Left lung (tissue), 10 donors: ENCODE measurements around the gene BCOR. TPM values are rescaled to one million over a fixed set of nuclear protein-coding genes. Genes with fewer than 3 reads are reported as not detected.

Experiments
- ATAC-seq: fragments of 200-7000 bp; cut with Tn5 transposase; one replicate; pipeline ENCODE4 v1.9.1; 2020; ENCODE audit warnings: moderate library complexity
- DNase-seq, 4 donors: peaks; one replicate each; pipeline ENCODE4 v3.0.0-alpha.2; 2013 to 2020
- H3K27ac ChIP-seq, 2 donors: fragments of 200-600 bp; sonication (generic) in 1 of 2; one replicate each; pipeline versions ENCODE4 v1.5.0 to v1.8.0; 2020 to 2021
- H3K27me3 ChIP-seq, 2 donors: fragments of 200-600 bp; sonication (generic) in 1 of 2; one replicate each; pipeline versions ENCODE4 v1.5.0 to v1.8.0; 2020 to 2021
- H3K36me3 ChIP-seq, 2 donors: fragments of 200-600 bp; sonication (generic) in 1 of 2; one replicate each; pipeline versions ENCODE4 v1.5.0 to v1.8.0; 2020 to 2021
- H3K4me1 ChIP-seq, 2 donors: fragments of 200-600 bp; one replicate each; pipeline ENCODE4 v1.8.0; 2021
- H3K4me3 ChIP-seq, 2 donors: fragments of 200-600 bp; sonication (generic) in 1 of 2; one replicate each; pipeline versions ENCODE4 v1.5.0 to v1.8.0; 2020 to 2021; ENCODE audit warnings: mild to moderate bottlenecking in 1 of 2
- H3K9me3 ChIP-seq, 2 donors: fragments of 200-600 bp; sonication (generic) in 1 of 2; one replicate each; pipeline versions ENCODE4 v1.5.0 to v1.8.0; 2020 to 2021
- CTCF ChIP-seq, 2 donors: fragments of 200-600 bp; sonication (generic) in 1 of 2; IDR thresholded peaks; one replicate each; pipeline versions ENCODE4 v1.5.0 to v1.8.0; 2021; ENCODE audit warnings: antibody characterized with exemption in 2 of 2
- intact Hi-C, 2 donors: fragments of 100-400 bp; cut with DNase I; formaldehyde crosslinking; loops; one replicate each; pipeline versions ENCODE4 v1.11.2 to v1.14.2; 2022
- polyA plus RNA-seq, 6 donors: library from polyadenylated mRNA; unstranded; fragments of 120-200 nt; gene quantifications; one replicate each; pipeline ENCODE4 v1.2.1, GENCODE V29; 2013; ENCODE audit not compliant: insufficient read length in 6 of 6
- total RNA-seq, 2 donors: library from RNA; stranded (reverse); fragmentation: NEBNext Ultra II Directional; extraction: Animal tissue kit (Norgen Biotek cat#: 25700); gene quantifications; one replicate each; pipeline ENCODE4 v1.2.1, GENCODE V29; 2021
- donor health status: DM: no; HTN: yes; CAD: no.
- donor health status: DM: no; HTN: no; CAD: no.

Gene BCOR
- total and polyA plus RNA-seq, 8 donors: 19.0 to 65.1 (median 60.9) TPM

DNA sequence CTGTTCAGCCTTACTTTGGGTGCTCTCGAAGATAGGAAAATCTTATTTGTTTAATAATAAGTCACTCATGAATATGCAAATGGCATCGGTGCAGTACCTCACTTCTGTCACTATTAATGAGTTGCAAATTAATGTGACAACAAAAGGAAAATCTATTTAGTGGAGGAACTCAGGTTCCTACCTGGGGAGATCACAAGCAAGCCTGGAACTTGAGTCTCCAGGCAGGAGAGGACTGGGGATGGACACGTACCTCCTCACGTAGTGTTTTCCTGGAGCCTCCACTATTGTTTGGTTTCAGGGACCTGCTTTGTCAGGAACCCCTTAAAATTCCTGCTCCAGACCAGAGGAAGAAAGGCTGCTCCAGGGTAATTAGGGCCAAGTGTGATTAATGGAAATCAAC lies 82.1 kb downstream of the BCOR start:
- DNase-seq (no peak), ATAC-seq (no peak)
- Histone ChIP-seq H3K27me3 (peaks cover 24 to 34% of the 10 kb centered on the region in 2 donors), H3K27ac (no peak overlapping the region), H3K9me3 (peaks cover 0 to 3% of the 10 kb centered on the region in 2 donors), H3K4me3 (no peak overlapping the region), H3K36me3 (no peaks in the 10 kb centered on the region), H3K4me1 (peaks cover 0 to 26% of the 10 kb centered on the region in 2 donors)
- TF ChIP-seq CTCF (IDR thresholded peaks at IDR 0.05): no peak
- intact Hi-C loops: loop anchor here in 1 of 2 donors (10.0 kb wide), 1 partner anchor 159 kb away; no protein-coding TSS in a partner anchor

DNA sequence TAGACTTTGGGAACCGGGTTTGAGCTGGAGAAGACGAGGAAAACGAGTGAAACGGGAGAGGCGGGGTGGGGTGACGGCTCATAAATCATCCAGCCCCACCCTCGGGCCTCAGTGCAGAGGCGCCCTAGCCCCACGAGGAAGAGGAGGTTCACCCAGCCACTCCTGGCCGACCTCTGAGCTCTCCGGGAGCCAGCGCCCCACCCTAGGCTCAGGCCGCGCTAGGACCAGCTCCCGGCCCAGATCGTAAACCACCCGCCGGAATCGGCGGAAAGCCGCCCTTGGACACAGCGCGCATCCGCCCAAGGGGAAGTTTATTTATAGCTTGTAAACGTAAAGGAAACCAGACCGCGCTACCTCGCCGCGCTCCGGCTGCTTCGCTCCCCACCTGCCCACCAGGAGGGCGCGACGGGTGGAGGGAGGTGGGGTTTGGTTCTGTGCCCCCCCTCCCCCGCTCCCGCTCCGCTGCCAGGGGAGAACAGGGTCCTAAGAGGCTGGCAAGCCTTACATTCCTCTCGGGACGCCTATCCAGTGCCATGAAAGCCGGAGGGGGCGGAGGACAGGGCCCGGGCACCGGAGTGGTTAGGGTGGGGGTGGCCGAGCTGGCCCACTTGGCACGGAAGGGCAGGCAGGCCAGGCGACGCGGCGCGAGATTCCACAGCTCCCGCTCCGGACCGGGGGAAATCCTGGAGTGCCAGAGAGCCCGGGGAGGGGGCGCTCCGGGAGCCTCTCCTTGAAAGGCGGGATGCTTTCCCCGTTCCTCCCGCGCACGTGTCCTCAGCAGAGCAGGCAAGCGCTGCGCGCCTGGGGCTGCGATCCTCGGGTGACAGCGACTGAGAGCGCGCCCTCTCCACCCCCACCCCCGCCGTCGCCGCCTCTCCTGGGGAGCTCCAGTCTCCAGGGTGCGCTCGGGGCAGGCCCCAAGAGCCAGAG lies 84.2 kb downstream of the BCOR start:
- intact Hi-C loops: loop anchor here in 1 of 2 donors (10.0 kb wide), 1 partner anchor 161 kb away; no protein-coding TSS in a partner anchor
- ATAC-seq: peak; percentile 63
- Histone ChIP-seq H3K27ac (peak overlapping the region; percentile 76 to 80), H3K9me3 (peaks cover 0 to 3% of the 10 kb centered on the region in 2 donors), H3K4me1 (peaks cover 0 to 35% of the 10 kb centered on the region in 2 donors), H3K27me3 (peaks cover 40 to 49% of the 10 kb centered on the region in 2 donors), H3K36me3 (no peaks in the 10 kb centered on the region), H3K4me3 (peak overlapping the region; percentile 31 to 47)
- no peak for TF ChIP-seq CTCF (IDR thresholded peaks at IDR 0.05)
- peak in 3 of 4 donors; percentile 64 to 82 (median 70) for DNase-seq

GRCh38 chrX:40012868-40013265 lies 84.9 kb downstream of the BCOR start:
- Histone ChIP-seq H3K4me1 (peaks cover 0 to 42% of the 10 kb centered on the region in 2 donors), H3K9me3 (peaks cover 0 to 3% of the 10 kb centered on the region in 2 donors), H3K27me3 (peaks cover 47 to 56% of the 10 kb centered on the region in 2 donors), H3K4me3 (peak overlapping the region; percentile 31 to 47), H3K27ac (peak overlapping the region; percentile 76 to 80), H3K36me3 (no peaks in the 10 kb centered on the region)
- intact Hi-C loops: loop anchor here in 1 of 2 donors (10.0 kb wide), 1 partner anchor 162 kb away; no protein-coding TSS in a partner anchor
- ATAC-seq (peak; percentile 37), DNase-seq (peak in 3 of 4 donors; percentile 37 to 73 (median 43))
- no peak for TF ChIP-seq CTCF (IDR thresholded peaks at IDR 0.05)

- peaks cover 0 to 42% of the 10 kb centered on the region in 2 donors for H3K4me1 ChIP-seq
- DNase-seq (peak in 2 of 4 donors; percentile 53 to 71), ATAC-seq (peak; percentile 7)
- no peak for TF ChIP-seq CTCF (IDR thresholded peaks at IDR 0.05)
- H3K27ac ChIP-seq: peak overlapping the region; percentile 76 to 80
- peaks cover 0 to 3% of the 10 kb centered on the region in 2 donors for H3K9me3 ChIP-seq
- no peaks in the 10 kb centered on the region for H3K36me3 ChIP-seq
- intact Hi-C loops: loop anchor here in 1 of 2 donors (10.0 kb wide), 1 partner anchor 163 kb away; no protein-coding TSS in a partner anchor
- peak overlapping the region; percentile 31 to 47 for H3K4me3 ChIP-seq
- H3K27me3 ChIP-seq: peaks cover 53 to 60% of the 10 kb centered on the region in 2 donors
Measured at GRCh38 chrX:40012039-40012867, 85.5 kb downstream of the BCOR start.
